NCI-H2029 treated with DMSO at 0.1 percent for 48 hours (cell line): ENCODE measurements around the gene PDIK1L.
"Not testable (repeated sequence)": the region's sequence is repeated elsewhere in the genome, so short reads cannot be mapped to it uniquely, and the experiment has no call there.

Source experiments
- DNase-seq: peaks from one replicate; lab custom pipeline; 2025; lab: John Stamatoyannopoulos, UW

PDIK1L gene

GRCh38 chr1:26090893-26091292 is 20.7 kb upstream of the PDIK1L start:
- no peak for DNase-seq

GRCh38 chr1:26092422-26092821 is 19.2 kb upstream of the PDIK1L start:
- DNase-seq: no peak

- not testable (repeated sequence) for DNase-seq
Measured at GRCh38 chr1:26093569-26093968, 18.1 kb upstream of the PDIK1L start.

- DNase-seq: no peak
Measured at GRCh38 chr1:26094076-26094669, 17.5 kb upstream of the PDIK1L start.

- no peak for DNase-seq
Measured at GRCh38 chr1:26094677-26095383, 16.8 kb upstream of the PDIK1L start.

GRCh38 chr1:26096471-26096870 is 15.2 kb upstream of the PDIK1L start:
- DNase-seq: no peak

GRCh38 chr1:26097696-26098095 is 13.9 kb upstream of the PDIK1L start:
- DNase-seq: no peak

- DNase-seq: no peak
Measured at GRCh38 chr1:26098602-26099001, 13.0 kb upstream of the PDIK1L start.

- DNase-seq: no peak
Measured at GRCh38 chr1:26099780-26100179, 11.8 kb upstream of the PDIK1L start.

- DNase-seq: not testable (repeated sequence)
Measured at GRCh38 chr1:26100204-26100603, 11.4 kb upstream of the PDIK1L start.

- DNase-seq: no peak
Measured at GRCh38 chr1:26102119-26102518, 9.5 kb upstream of the PDIK1L start.

- DNase-seq: no peak
Measured at GRCh38 chr1:26102526-26102925, 9.1 kb upstream of the PDIK1L start.

GRCh38 chr1:26105226-26105548 is 6.4 kb upstream of the PDIK1L start:
- DNase-seq: not testable (repeated sequence)

- DNase-seq: no peak
Measured at GRCh38 chr1:26109229-26110164, 2.1 kb upstream of the PDIK1L start.

GRCh38 chr1:26110731-26111529 is 694 bp upstream of the PDIK1L start:
- peak; percentile 44 for DNase-seq

- peak; percentile 71 for DNase-seq
Measured at GRCh38 chr1:26112407-26112775, 767 bp downstream of the PDIK1L start.

GRCh38 chr1:26114165-26114927 is 2.7 kb downstream of the PDIK1L start:
- no peak for DNase-seq

GRCh38 chr1:26119892-26120608 is 8.4 kb downstream of the PDIK1L start:
- DNase-seq: no peak

GRCh38 chr1:26121854-26122773 is 10.5 kb downstream of the PDIK1L start:
- DNase-seq: no peak
